ENCODE results near the gene KCTD1.

GRCh38 chr18:26425148-26425531 lies 123.2 kb downstream of the KCTD1 start:
- TF ChIP-seq POLR2A (IDR thresholded peaks at IDR 0.05; ENCODE audit: low read length) (no peak), GATA1 (IDR thresholded peaks at IDR 0.05; ENCODE audit: low read depth, low read length) (no peak)

Data from erythroblast (primary cell).